Inflammatory macrophage treated with lipopolysaccharide for 1 hour (primary cell): ENCODE measurements around the gene SERPINA9.
"Not testable (repeated sequence)": the region's sequence is repeated elsewhere in the genome, so short reads cannot be mapped to it uniquely, and the experiment has no call there.

ENCODE experiments used
- DNase-seq, 2 donors: peaks; one replicate each; pipeline ENCODE4 v3.0.0-alpha.2; 2020 to 2022

The SERPINA9 gene

GRCh38 chr14:94485944-94486841, 10.2 kb upstream of the SERPINA9 start:
- DNase-seq = peak; percentile 60 to 63

GRCh38 chr14:94484481-94484880, 8.5 kb upstream of the SERPINA9 start:
- DNase-seq = no peak

GRCh38 chr14:94483729-94484275, 7.8 kb upstream of the SERPINA9 start:
- DNase-seq = peak in 1 of 2 donors; percentile 23

GRCh38 chr14:94483071-94483451, 7.1 kb upstream of the SERPINA9 start:
- DNase-seq = no peak

GRCh38 chr14:94482132-94483070, 6.4 kb upstream of the SERPINA9 start:
- DNase-seq = not testable (repeated sequence)

GRCh38 chr14:94481468-94482131, 5.6 kb upstream of the SERPINA9 start:
- peak; percentile 71 to 95 for DNase-seq

GRCh38 chr14:94480809-94481208, 4.8 kb upstream of the SERPINA9 start:
- DNase-seq = no peak

- no peak for DNase-seq
These were observed 2.4 kb upstream of the SERPINA9 start for GRCh38 chr14:94478420-94478819.

GRCh38 chr14:94474581-94475031, 1.4 kb downstream of the SERPINA9 start:
- no peak for DNase-seq

GRCh38 chr14:94473666-94474410, 2.2 kb downstream of the SERPINA9 start:
- peak; percentile 62 to 64 for DNase-seq

- DNase-seq = no peak
These were observed 3.2 kb downstream of the SERPINA9 start for GRCh38 chr14:94472842-94473241.

GRCh38 chr14:94471045-94471444, 5.0 kb downstream of the SERPINA9 start:
- DNase-seq = no peak

GRCh38 chr14:94470311-94470710, 5.7 kb downstream of the SERPINA9 start:
- no peak for DNase-seq

- no peak for DNase-seq
These were observed 6.7 kb downstream of the SERPINA9 start for GRCh38 chr14:94469261-94469660.

GRCh38 chr14:94467728-94468520, 8.1 kb downstream of the SERPINA9 start:
- no peak for DNase-seq

- DNase-seq = no peak
These were observed 9.2 kb downstream of the SERPINA9 start for GRCh38 chr14:94466706-94467370.

- no peak for DNase-seq
These were observed 11.0 kb downstream of the SERPINA9 start for GRCh38 chr14:94465042-94465441.

- no peak for DNase-seq
These were observed 11.7 kb downstream of the SERPINA9 start for GRCh38 chr14:94464290-94464689.

GRCh38 chr14:94462763-94463572, 13.0 kb downstream of the SERPINA9 start:
- DNase-seq = no peak

- no peak for DNase-seq
These were observed 13.8 kb downstream of the SERPINA9 start for GRCh38 chr14:94462219-94462551.
